Right lobe of liver (tissue), 4 donors: ENCODE data around the gene FAM162B.

Source experiments
- POLR2A ChIP-seq: fragments of 450-650 bp; IDR thresholded peaks from one replicate; pipeline ENCODE4 v1.6.1; 2017; ENCODE audit warnings: antibody characterized with exemption, mild to moderate bottlenecking
- TF ChIP-seq, protein P1 (sequence below), 4 donors: fragments of 200-600 bp in 3 of 4; fragments of 450-650 bp in 1 of 4; IDR thresholded peaks; one replicate each; pipeline versions ENCODE4 v1.5.1 to v1.8.0; 2016 to 2022; ENCODE audit warnings: antibody characterized with exemption in 4 of 4, mild to moderate bottlenecking in 2 of 4
- donor health status: DM: no; HTN: no; CAD: no.
- donor health status: DM: no; HTN: no; CAD: no.
- donor health status: DM: no; HTN: yes; CAD: no.

DNA sequence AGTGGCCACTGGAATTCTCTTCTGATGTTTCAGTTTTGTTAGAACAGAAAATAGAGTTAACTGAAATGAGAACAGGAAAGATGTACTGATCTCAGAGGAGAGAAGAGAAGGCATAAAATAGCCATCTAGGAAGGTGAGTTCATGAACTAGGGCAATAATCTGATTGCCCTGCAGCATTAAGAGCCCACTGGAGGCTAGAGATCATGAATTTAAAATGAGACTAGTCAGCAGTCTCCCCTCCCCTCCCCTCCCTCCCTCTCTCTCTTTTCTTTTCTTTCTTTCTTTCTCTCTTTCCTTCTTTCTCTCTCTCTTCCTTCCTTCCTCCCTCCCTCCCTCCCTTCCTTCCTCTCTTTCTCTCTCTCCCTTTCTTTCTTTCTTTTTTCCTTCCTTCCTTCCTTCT, 34.4 kb upstream of the FAM162B start:
- TF ChIP-seq, protein P1, sequence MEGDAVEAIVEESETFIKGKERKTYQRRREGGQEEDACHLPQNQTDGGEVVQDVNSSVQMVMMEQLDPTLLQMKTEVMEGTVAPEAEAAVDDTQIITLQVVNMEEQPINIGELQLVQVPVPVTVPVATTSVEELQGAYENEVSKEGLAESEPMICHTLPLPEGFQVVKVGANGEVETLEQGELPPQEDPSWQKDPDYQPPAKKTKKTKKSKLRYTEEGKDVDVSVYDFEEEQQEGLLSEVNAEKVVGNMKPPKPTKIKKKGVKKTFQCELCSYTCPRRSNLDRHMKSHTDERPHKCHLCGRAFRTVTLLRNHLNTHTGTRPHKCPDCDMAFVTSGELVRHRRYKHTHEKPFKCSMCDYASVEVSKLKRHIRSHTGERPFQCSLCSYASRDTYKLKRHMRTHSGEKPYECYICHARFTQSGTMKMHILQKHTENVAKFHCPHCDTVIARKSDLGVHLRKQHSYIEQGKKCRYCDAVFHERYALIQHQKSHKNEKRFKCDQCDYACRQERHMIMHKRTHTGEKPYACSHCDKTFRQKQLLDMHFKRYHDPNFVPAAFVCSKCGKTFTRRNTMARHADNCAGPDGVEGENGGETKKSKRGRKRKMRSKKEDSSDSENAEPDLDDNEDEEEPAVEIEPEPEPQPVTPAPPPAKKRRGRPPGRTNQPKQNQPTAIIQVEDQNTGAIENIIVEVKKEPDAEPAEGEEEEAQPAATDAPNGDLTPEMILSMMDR (IDR thresholded peaks at IDR 0.05): no peak
- no peak for TF ChIP-seq POLR2A
